MCF 10A (cell line): Measurements from ENCODE around the gene MEP1A. TPM values are rescaled to one million over a fixed set of nuclear protein-coding genes. Genes with fewer than 3 reads are reported as not detected.

Experiments used
- BruUV-seq: library from RNA; stranded (reverse); fragments of 400-500 nt; replicated peaks from 2 replicates; lab custom pipeline; 2021; lab: Mats Ljungman, UMichigan
- CTCF ChIA-PET: fragments of 300-600 bp; sonication (Branson Sonifier 250); formaldehyde crosslinking; extraction: SDS; loops from one replicate; lab custom pipeline; 2021; ENCODE audit warnings: antibody characterized with exemption, inconsistent platforms; lab: Yijun Ruan, JAX
- POLR2A ChIA-PET: fragments of 300-600, 350-650 bp; sonication (Branson Sonifier 250); formaldehyde crosslinking; extraction: SDS; loops from one replicate; lab custom pipeline; 2020; ENCODE audit warnings: antibody characterized with exemption, inconsistent platforms; lab: Yijun Ruan, JAX
- DNase-seq: peaks from one replicate; pipeline ENCODE4 v3.0.0-alpha.2; 2018; ENCODE audit not compliant: unreplicated experiment
- H3K27ac Mint-ChIP-seq: one replicate; pipeline ENCODE4 v1.8.0; 2022; ENCODE audit warnings: mild to moderate bottlenecking, low read depth, mixed read lengths; ENCODE audit not compliant: unreplicated experiment
- H3K27me3 Mint-ChIP-seq: one replicate; pipeline ENCODE4 v1.8.0; 2022; ENCODE audit warnings: mixed read lengths; ENCODE audit not compliant: insufficient read depth, unreplicated experiment
- H3K36me3 Mint-ChIP-seq: one replicate; pipeline ENCODE4 v1.8.0; 2022; ENCODE audit warnings: mild to moderate bottlenecking, moderate library complexity, mixed read lengths; ENCODE audit not compliant: insufficient read depth, unreplicated experiment
- H3K4me1 Mint-ChIP-seq: one replicate; pipeline ENCODE4 v1.8.0; 2022; ENCODE audit warnings: mixed read lengths; ENCODE audit not compliant: insufficient read depth, unreplicated experiment
- H3K4me3 Mint-ChIP-seq: one replicate; pipeline ENCODE4 v1.8.0; 2022; ENCODE audit warnings: mild to moderate bottlenecking, moderate library complexity, mixed read lengths; ENCODE audit not compliant: unreplicated experiment
- H3K9me3 Mint-ChIP-seq: one replicate; pipeline ENCODE4 v1.8.0; 2022; ENCODE audit warnings: mixed read lengths; ENCODE audit not compliant: unreplicated experiment
- CTCF ChIP-seq: fragments of 200-600 bp; IDR thresholded peaks from one replicate; pipeline ENCODE4 v1.8.0; 2022; ENCODE audit warnings: antibody characterized with exemption, mild to moderate bottlenecking; ENCODE audit not compliant: unreplicated experiment
- intact Hi-C: fragments of 100-400 bp; cut with micrococcal nuclease; formaldehyde crosslinking; loops from 2 replicates; pipeline ENCODE4 v1.14.1; 2022
- total RNA-seq: library from RNA; stranded (reverse); gene quantifications from 2 replicates; pipeline ENCODE4 v1.2.3, GENCODE V29; 2022

MEP1A gene
- total RNA-seq, 1 experiment from 2014 or later: not detected

DNA sequence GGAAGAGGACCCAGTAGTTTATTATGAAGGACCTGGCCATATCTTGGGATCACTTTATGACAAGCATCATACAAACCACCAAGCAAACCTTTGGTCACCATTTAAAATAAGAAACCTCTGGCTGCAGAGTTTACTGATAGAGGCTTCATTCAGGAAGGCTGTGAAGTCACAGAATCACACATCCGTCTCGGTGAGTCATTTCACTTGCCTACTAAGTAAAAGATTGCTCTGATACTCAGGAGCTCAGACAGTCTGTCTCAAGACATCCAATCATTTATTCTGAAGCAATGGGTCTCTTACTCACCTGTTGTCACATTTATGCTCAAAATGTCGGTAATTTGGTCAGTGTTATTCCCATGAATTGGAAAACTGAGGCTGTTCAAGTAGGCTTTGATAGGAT is 94.8 kb downstream of the MEP1A start:
- ChIA-PET POLR2A (no interaction called here), CTCF (no interaction called here)
- H3K36me3 Mint-ChIP-seq: no peaks in the 10 kb centered on the region
- H3K27me3 Mint-ChIP-seq: no peaks in the 10 kb centered on the region
- no peak overlapping the region for H3K4me3 Mint-ChIP-seq
- intact Hi-C loops: no loop called here
- no peaks in the 10 kb centered on the region for H3K9me3 Mint-ChIP-seq
- no peak overlapping the region for H3K27ac Mint-ChIP-seq
- no TSS peak for BruUV-seq
- peak; percentile 36 for DNase-seq
- peaks cover 11% of the 10 kb centered on the region for H3K4me1 Mint-ChIP-seq
- no peak for TF ChIP-seq CTCF

DNA sequence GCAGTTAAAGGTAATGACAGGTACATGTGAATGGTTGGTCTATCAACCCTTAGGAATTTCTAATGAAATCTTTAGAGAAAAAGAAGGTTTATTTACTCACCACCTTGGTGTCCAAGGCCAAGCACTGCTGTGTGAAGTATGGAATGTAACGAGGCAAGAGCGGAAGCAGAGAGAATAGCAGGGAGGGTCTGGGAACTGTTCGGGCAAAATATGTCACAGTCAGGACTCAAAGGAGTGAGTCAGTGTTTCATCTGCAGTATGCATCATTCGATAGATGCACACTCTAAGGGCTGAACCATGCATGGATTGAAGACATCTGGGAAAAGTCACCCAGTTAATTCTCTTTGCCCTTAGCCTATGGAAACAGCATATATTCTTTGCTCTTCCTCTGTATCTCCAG is 95.4 kb downstream of the MEP1A start:
- CTCF ChIA-PET: interaction anchor here (1.1 kb wide), 1 partner anchor 31 kb away, joined by 3 read pairs; no protein-coding TSS in a partner anchor

More for the DNA sequence above, 95.4 kb downstream of the MEP1A start:
- Mint-ChIP-seq H3K4me1 (peaks cover 11% of the 10 kb centered on the region), H3K36me3 (no peaks in the 10 kb centered on the region), H3K27me3 (no peaks in the 10 kb centered on the region), H3K9me3 (no peaks in the 10 kb centered on the region), H3K27ac (no peak overlapping the region), H3K4me3 (no peak overlapping the region)
- no TSS peak for BruUV-seq
- peak; percentile 47 for DNase-seq
- intact Hi-C loops: no loop called here
- POLR2A ChIA-PET: interaction anchor here (1.0 kb wide), 1 partner anchor 12 kb away, joined by 3 read pairs; no protein-coding TSS in a partner anchor
- TF ChIP-seq CTCF: no peak

Other genes starting within 250 kb of the MEP1A start
- 7.2 and 7.4 TPM in 2 replicates for gene CYP39A1, start 140.6 kb upstream of the MEP1A start, total RNA-seq
- gene SLC25A27, start 140.4 kb upstream of the MEP1A start, total RNA-seq: 21.7 and 36.9 TPM in 2 replicates
- gene TDRD6, start 105.5 kb upstream of the MEP1A start, total RNA-seq: 0.56 and 0.66 TPM in 2 replicates
- gene PLA2G7, start 58.0 kb upstream of the MEP1A start, total RNA-seq: not detected in 2 replicates
- not detected in 2 replicates for gene ANKRD66, start 46.5 kb upstream of the MEP1A start, total RNA-seq
- not detected in 2 replicates for gene ADGRF5, start 128.5 kb downstream of the MEP1A start, total RNA-seq
- gene ADGRF1, start 248.9 kb downstream of the MEP1A start, total RNA-seq: 1.3 and 3.5 TPM in 2 replicates